NCI-H345 (cell line): ENCODE data around the gene PDE1C.

Experiments
- DNase-seq: peaks from one replicate; lab custom pipeline; 2025; lab: John Stamatoyannopoulos, UW

Gene PDE1C

DNA sequence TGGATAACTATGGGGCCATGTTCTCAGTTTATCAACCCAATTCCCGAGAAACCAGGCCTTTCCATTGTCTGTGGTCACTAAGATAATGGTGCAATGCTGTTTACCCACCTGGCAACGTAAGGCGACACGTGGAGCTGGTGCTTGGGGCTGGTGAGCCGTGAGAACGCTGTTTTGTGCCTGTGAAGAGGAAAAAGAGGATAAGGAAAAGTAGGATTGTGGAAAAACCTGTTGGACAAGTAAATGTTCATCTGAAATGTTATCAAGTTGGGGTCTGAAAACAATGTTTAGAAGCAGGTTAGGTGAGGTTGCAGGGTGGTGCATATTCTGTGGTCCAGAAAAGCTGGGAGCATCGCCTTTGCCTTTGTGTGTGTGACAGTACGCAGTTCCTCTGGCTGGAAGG is 294.7 kb downstream of the PDE1C start:
- peak; percentile 3 for DNase-seq

DNA sequence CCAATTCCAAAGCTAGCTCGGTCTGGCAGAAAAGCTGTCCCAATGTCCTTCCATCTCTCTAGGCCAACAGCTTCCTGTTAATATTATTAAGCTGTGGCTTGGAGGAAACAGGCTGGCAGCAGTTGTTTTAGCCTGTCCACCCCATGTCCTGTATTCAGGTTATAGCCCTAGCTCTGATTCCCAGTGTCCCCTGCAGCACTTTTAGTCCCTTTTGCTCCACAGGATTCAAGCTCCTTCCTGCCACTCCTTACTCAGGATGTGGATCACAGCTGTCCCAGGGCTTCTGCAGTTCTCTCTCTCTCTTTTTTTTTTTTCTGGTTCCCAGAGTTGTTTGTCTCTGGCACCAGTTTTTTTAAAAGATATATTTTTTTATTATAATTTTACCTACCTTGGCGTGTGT is 298.0 kb downstream of the PDE1C start:
- no peak for DNase-seq

DNA sequence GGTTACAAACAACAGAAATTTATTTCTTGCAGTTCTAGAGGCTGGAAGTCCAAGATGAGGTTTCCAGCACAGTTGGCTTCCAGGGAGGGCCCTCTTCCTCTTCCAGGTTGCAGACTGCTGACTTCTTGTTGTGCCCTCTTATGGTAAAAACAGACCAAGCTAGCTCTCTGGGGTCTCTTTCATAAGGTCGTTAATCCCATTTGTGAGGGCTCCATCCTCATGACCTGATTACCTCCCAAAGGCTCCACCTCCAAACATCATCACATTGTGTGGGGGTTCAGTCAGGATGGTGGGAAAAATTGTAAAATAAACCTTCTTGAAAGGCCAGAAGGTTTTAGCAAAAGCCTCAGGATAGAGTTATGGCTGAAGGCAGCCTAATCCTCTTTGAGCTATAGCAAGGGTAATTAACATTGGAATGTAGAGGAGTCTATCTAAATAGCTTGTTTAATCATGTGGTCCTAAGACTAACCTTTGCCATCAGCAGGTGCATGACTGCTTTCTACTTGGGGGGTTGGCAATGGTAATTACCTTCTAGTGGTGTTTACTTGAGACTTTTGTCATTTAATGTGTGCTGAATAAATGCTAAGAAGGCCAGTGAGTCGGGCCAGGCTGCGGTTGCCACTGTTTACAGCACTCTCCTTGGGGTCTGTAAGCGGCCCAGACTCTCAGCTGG is 302.4 kb downstream of the PDE1C start:
- no peak for DNase-seq

DNA sequence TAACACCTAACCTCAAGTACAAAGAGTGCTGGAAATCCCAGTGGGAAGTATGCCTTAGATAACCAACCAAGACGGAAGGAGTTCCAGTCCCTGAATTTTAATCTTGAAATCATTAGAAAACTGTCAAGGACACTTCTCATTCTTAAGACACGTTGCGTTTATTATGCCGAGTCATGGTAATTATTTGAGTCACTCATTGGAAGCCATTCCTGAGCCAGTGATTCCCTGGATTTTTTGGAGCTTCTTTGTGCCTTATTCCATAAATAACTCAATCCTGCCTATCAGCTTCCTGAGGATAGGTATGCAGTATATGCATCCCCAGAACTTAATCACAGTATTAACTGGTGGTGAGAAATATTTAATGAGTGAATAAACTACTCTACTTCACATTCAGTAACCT is 305.7 kb downstream of the PDE1C start:
- no peak for DNase-seq

DNA sequence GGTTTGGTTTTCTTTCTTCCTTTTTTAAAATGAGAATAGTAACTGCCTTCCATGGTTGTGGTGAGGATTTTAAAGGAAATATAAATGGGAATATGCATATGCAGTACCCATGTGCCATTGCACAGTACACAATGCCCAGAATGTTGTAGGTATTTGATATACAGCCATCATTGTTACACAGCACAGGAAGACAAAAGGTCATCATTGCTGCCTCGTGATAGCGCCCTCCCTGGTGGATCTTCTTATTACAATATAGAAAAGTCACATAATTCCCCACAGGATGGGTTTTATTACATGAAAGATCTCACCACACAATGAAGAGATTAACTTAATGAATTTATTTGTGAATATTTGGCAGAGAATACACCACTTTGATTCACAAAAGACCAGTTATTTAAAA is 306.7 kb downstream of the PDE1C start:
- no peak for DNase-seq

DNA sequence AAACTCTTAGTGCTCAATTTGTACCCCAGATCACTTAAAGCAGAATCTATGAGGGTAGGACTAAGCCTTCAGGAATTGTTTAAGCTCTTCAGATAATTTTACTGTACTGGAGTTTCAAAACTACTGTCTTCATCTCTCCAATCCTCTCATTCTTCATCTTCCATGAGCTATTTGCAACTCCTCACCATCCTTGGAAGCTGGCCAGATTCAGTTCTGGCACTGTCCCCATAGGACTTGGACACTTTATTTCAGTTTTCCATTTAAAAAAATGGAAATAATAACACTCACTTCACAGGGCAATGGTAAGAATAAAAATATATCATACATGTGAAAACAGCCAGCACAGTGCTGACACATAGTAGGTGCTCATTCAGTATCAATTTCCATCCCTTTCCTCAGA is 308.6 kb downstream of the PDE1C start:
- no peak for DNase-seq

DNA sequence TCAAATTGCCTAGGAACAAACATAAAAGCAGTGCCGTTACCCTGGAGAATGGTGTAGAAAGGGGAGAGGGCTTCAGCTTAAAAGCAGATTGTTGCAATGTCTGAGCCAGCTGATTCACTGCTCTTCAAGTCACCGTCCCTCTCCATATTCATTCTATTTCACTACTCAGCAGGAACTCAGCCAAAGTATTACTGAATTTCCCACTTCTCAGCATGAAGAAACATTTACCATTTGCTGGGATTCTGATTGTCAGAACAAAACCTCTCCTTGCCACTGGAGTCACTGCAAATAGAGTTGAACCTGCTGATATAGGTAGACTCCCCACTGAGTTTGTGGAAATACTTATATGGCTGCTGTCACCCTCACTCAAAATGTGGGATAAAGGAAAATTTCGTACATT is 311.5 kb downstream of the PDE1C start:
- DNase-seq, result no peak

DNA sequence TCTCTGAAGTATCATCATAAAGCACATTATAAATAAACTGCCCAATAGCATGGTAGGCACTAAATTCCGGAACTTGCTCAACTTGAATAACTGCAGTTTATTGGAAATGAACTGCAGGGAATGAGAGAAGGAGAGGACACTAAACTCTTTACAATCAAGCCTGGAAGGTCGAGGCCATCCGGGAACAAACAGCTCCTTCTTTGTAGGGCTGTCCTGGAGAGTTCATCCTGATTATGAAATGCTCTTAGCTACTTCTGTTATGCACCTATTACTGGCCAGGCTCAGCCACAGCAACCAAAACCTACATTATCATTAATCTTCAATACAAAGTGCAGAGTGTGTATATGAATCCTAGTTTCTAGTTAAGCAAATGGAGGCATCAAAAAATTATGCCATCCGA is 318.5 kb downstream of the PDE1C start:
- DNase-seq, result no peak

DNA sequence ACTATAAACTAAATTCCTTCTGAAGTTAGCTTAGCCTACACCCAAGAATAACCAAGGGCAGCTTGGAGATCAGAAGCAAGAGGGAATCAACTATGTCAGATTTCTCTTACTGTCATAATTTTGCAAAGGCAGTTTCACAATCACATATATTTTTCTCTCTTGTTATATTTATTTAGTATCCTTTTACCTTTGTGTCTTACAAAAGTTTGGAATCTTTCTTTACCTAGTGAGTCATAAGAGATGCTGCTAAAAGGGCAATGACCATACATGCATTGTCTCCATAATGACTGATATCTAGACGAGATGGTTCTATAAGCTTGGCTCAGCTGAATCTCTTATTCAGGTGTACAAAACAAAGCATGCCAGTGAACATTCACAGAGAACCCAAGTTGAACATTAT is 322.1 kb downstream of the PDE1C start:
- no peak for DNase-seq

DNA sequence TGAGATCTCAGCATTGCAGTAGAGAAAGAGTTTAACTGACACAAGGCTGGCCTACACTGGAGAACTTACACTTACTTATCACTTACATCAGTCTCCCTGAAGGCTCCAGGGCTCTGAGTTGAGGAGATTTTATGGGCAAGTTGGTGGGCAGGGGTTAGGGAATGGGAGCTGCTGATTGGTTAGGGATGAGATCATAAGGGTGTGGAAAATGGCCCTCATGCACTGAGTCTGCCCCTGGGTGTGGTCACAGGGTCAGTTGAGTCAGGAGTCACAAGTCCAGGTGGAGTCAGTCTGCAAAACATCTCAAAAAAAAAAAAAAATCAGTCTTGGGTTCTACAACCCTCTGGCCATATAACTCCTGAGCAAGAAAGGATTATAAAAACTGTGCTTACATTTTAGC is 322.7 kb downstream of the PDE1C start:
- DNase-seq, result no peak

DNA sequence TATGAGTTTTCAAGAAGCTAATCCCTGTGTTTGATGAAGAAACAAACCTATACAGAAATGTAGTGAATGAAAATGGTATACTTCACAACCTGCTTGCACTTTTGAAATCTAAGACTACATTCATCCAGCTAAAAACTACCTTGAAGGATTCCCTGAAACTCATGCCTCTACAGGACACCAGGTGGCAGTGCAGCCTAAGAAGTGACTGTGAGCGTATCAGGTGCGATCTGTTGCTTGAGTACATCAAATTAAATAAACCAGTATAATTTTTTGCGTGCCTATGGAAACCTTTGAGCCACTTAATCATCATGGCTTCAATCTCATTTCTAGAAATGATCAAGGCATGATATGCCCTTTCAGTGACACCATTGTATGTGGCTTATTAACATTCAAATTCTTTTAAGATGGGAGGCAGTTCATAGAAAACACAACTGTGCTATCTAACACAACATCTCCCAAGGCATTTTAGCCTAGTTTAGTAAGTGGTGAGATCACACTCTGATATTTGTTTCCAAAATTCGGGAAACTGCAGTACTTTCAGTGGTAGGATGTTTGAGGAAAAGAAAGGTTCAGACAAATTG is 325.8 kb downstream of the PDE1C start:
- DNase-seq, result peak; percentile 68

DNA sequence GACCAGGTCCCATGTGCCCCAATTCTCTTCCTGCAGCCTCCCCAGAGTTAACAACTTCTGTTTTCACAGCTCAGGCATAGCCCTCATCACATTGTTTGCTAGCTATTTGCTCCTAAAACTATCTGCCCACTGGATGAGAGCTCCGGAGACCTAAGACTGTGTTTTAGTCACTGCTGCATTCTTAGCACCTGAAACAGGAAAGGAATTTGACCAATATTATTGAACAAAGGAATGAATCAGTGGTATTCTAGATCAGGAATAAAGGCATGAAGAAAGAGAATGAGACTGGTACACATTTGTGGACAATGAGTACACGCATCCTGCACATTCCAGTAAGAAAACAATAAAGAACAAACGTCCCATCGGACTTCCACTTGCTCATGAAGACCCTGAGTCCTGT is 328.4 kb downstream of the PDE1C start:
- no peak for DNase-seq

DNA sequence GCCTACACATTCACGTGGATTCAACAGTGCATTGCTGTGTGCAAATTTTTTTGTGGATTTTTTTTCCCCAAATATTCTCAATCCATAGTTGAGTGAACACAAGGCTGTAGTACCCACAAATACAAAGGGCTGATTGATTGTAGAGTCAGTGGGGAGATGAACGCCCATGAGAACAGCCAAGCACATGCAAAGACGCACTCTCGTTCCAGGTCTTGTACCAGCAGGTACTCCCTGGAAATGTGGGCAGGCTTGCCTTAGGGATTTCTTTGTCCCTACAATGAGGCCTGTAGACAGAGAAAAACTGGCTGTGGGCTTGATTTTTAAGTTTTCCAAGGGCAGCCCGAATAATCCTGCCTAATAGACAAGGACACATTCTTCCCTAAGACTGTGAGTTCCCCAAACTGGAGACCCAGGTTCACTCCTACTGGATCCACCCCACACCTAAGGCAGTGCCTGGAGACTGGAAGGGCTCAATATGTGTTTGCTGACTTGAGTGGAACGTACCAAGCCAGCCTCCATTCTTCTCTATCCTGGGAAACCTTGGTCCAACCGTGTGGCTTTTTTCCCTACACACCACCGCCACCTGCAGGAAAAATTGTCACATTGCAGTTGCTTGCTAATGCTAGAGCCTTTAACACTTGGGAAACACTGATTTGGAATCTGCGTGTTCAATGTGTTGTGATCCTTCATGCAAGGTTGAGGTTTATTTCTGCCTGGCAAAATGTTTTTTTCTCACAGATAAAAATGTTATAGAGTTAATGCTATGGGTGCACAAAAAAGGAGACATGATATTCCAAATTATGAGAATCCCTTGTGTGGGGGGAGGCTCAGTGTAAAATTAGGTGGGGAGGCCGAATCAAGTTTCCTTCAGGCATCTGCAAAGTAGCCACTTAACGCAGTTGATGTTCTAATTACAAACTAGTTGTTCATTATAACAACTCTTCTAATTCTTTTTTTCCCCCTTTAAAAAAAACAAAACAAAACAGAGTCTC is 333.9 kb downstream of the PDE1C start:
- peak; percentile 73 for DNase-seq

DNA sequence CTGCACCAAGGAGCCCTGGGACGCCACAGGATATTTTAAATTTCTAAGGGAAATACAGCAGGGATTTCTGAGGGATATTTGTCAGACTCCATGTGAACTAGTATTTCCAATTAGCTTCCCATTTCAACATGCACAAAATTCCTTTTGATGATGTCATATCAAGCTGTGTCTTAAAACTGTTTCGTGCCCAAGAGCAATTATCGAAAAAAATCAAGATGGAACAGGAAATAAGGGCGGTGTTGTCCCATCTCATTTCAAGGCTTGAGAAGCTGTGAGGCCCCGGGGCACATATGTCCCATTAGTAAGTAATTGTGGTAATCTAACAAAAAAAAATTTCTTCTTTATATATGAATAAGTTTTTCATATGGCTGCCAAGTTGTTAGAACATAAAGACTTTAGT is 335.8 kb downstream of the PDE1C start:
- DNase-seq, result no peak

DNA sequence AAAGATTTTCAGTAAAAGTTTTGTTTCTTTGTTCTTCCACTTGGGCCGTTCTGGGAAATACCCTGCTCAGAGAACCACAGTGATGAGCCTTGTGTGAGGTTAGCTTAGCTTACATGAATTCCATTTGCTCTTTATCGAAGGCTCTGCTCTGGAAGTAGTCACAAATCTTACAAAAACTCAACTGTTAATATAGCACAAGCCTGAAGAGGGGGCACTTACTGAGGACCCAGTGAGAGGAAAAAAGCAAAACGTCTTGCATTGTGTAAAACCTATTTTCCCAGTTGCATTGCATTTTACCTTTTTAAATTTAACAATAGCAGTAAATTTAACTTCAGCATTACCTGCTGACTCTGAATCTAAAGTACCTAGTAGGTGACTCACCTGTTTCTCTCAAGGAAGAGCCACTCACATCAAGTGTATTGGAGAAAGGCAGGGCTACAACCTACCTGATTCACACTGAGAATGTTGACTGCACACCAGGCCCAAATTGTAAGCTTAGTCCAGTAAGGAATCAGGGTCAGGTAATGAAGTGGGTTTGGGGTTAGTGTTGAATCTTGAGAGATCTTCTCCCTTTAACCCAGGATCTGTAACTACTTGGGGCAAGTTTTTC is 340.9 kb downstream of the PDE1C start:
- DNase-seq, result no peak

DNA sequence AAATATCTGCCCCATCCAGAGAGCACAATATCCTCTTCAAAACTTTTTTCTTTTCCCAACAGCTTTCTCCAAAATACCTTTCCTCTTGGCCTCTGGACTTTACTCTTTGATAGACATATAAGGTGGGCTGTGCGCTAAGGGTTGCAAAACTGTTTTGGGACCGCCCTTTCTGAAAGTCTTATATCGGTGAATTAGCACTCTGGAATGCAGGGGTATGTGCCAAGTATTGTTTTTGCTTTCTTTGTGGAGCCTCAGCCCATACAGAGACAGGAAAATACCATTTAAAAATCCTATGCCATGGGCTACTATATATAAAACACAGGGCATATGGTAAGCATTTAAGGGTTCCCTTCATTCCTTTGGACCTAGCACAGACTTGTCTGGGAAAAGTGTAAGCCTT is 345.5 kb downstream of the PDE1C start:
- no peak for DNase-seq

DNA sequence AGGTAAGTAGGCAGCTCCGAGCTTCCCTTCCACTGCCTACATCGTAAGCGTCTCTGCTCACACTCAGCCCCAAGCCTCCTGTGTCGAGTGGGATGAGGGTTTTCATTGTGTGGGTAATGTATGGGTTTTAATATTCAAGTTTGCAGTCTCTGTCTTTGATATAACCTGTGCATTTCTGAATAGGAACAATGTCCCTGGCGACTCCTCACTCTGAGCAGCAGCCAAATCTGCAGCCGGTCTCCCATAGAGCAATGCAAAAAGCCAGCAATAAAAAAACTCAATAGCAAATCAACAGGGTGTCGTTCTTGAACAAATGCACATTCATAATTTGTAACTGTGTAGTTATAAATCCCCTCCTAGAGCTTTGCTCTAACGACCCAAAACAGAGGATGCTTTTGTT is 349.8 kb downstream of the PDE1C start:
- no peak for DNase-seq

DNA sequence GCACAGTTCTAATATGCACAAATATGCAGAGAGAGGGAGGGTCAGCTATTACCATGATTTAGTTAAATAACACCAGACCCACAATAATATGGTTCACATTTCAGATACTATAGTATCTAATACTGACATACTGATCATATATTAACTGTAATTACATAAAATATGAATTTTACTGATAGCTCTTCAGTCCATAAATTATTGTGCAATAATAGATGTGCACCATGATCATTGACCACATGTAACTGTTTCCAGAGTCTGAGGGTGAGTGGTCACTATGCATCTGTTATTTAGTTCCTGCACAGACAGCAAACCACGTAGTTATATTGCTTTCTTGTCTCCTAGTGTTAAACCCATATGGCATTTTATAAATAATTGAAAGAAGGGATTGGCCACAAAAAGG is 353.9 kb downstream of the PDE1C start:
- no peak for DNase-seq

DNA sequence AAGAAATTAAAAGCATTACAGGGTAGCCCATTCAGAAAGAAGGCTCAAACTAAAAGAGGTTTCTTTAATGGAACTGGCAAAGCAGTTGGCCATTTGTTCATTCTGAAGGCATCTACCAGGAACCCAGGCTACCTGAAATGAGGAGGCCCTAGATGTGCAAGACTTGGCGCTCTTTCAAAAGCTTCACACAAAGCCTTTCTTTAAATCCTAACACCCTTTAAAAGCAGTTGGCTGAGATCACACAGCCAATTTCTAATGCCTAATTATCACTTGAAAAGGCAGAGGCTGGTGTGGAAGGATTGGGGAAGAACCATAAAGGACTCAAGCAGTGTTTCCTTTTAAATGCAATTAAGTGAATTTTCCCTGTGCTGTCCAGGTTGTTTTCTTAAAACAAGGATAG is 360.0 kb downstream of the PDE1C start:
- no peak for DNase-seq

DNA sequence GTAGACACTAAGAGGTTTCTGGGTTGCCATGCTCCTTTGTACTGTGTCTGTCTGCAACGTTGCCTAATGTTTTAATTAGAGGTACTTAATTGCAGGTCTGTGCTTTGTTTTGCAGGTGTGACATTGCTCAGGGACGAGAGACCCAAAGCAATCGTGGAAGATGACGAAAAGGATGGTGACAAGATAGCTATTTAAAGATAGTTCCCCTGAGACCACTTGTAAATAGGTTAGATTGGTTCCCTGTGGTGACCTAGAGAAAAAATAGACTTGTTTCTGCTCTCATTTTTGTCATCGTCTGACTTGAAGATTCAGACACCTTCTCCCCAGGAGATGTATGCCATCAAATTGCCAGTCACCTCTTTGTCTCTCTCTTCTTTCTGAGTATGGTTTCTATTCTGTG is 363.1 kb downstream of the PDE1C start:
- DNase-seq, result no peak

DNA sequence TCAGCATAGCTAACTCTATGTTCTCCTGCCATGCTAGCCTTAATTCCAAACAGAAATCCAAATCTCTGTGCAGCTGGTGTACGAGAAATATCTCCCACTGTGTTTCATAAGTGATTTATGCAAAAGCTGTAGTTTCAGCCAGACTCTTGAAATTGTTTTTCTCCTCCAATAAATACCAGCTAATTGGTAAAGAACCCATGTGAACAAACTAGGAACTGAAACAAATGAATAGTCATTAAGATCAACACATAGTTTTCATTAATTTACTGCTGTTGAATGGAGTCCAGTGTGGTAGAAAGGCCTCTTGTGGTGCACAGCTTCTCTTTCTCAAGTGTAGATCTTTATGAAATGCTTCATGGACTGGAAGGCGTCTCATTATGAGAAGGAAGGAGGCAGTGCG is 364.8 kb downstream of the PDE1C start:
- no peak for DNase-seq

DNA sequence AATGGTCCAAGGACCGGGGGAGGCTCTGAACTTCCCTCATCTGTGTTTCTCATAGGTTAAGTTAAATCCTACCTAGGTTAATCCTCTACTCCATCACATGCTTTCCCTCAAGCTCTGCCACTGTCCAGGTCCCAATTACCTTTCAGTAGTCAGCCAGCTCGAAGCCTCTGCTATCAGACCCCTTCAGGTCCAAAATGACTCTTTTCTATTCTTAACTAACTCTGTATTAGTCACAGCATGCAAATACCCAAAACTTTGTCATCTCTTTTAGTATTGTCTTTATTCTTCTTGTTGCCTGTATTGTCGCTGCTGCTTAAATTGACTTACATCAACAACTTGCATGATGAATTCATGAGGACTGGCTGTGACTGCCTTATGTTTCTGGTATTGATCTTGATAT is 367.9 kb downstream of the PDE1C start:
- no peak for DNase-seq
